Measurements from ENCODE around the gene SLC35E3.

The SLC35E3 gene

GRCh38 chr12:68771223-68771925 lies 25.4 kb downstream of the SLC35E3 start:
- no peak for DNase-seq

GRCh38 chr12:68772714-68773113 lies 26.7 kb downstream of the SLC35E3 start:
- DNase-seq = no peak

GRCh38 chr12:68773582-68773981 lies 27.6 kb downstream of the SLC35E3 start:
- no peak for DNase-seq

- no peak for DNase-seq
These were observed 29.2 kb downstream of the SLC35E3 start for GRCh38 chr12:68775121-68775630.

GRCh38 chr12:68776976-68777610 lies 31.1 kb downstream of the SLC35E3 start:
- DNase-seq = no peak

GRCh38 chr12:68779280-68779679 lies 33.3 kb downstream of the SLC35E3 start:
- DNase-seq = no peak

GRCh38 chr12:68780731-68781130 lies 34.8 kb downstream of the SLC35E3 start:
- DNase-seq = no peak

GRCh38 chr12:68781728-68782127 lies 35.8 kb downstream of the SLC35E3 start:
- DNase-seq = no peak

- DNase-seq = no peak
These were observed 38.0 kb downstream of the SLC35E3 start for GRCh38 chr12:68784015-68784414.

- DNase-seq = no peak
These were observed 39.4 kb downstream of the SLC35E3 start for GRCh38 chr12:68785358-68785757.

- DNase-seq = no peak
These were observed 39.8 kb downstream of the SLC35E3 start for GRCh38 chr12:68785823-68786222.

- DNase-seq = no peak
These were observed 41.0 kb downstream of the SLC35E3 start for GRCh38 chr12:68786929-68787328.

GRCh38 chr12:68788554-68789143 lies 42.7 kb downstream of the SLC35E3 start:
- no peak for DNase-seq

- DNase-seq = no peak
These were observed 43.3 kb downstream of the SLC35E3 start for GRCh38 chr12:68789144-68789878.

GRCh38 chr12:68790081-68790951 lies 44.3 kb downstream of the SLC35E3 start:
- no peak for DNase-seq

- no peak for DNase-seq
These were observed 44.9 kb downstream of the SLC35E3 start for GRCh38 chr12:68790952-68791234.

- no peak for DNase-seq
These were observed 46.0 kb downstream of the SLC35E3 start for GRCh38 chr12:68791897-68792481.

- DNase-seq = no peak
These were observed 47.0 kb downstream of the SLC35E3 start for GRCh38 chr12:68792952-68793351.

GRCh38 chr12:68793436-68793835 lies 47.5 kb downstream of the SLC35E3 start:
- DNase-seq = no peak

GRCh38 chr12:68793975-68794652 lies 48.1 kb downstream of the SLC35E3 start:
- no peak for DNase-seq

- DNase-seq = no peak
These were observed 48.8 kb downstream of the SLC35E3 start for GRCh38 chr12:68794653-68795251.
